HG02623 (cell line): Measurements from ENCODE around the gene TMEM106C.

Experiments
- ATAC-seq: cut with Tn5 transposase; IDR thresholded peaks from one replicate; pipeline ENCODE4 v1.9.1; 2021; ENCODE audit warnings: moderate library complexity; ENCODE audit not compliant: unreplicated experiment

Gene TMEM106C

DNA sequence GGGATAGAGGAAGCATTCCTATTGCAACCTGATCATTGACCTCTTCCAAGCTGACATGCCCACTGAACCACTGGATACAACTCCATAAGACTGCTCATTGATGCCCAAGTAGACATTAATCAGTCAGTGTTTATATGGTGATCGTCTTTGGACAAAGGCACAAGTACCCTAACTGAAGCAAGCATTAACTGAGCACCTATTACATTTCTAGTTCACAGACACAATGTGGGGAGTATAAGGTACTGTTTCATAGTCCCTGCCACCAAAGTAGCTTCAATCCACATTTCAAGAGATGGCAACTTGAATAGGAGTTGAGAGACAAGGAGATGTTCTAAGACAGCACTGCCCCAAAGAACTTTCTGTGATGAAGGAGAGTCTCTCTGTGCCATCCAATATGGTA is 51.7 kb downstream of the TMEM106C start:
- no peak for ATAC-seq

GRCh38 chr12:48015954-48016353 is 52.6 kb downstream of the TMEM106C start:
- ATAC-seq = no peak

DNA sequence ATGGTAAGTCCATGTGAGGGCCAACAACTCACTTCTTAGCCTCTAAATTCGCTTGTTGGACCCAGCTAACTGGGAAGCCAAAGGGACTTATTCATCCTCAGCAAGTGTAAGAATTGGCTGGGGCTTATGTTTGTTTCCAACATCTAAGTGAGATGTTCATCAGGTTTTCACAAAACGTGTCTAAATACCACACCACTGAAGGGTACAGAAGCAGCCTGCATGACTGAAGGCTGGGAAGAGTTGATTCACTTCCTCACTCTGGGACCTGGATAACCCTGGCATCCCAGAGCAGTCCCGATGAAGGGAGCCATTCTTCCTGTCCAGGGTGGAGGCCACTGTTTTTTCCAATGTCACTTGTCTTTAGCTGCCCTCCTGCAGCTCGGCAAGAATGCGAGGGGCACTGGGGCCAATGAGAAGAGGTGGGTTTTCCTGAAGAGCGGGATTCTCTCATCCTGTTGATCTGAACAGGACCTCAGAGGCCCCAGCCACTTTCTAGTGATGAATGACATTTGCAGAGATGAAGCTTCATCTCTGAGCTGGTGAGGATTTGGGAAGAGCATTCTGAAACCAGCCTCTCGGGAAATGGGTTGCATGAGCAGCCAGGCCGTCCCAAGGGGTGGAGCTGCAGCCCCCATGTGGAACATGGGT is 53.1 kb downstream of the TMEM106C start:
- no peak for ATAC-seq

GRCh38 chr12:48017496-48017895 is 54.1 kb downstream of the TMEM106C start:
- no peak for ATAC-seq

GRCh38 chr12:48017921-48018617 is 54.7 kb downstream of the TMEM106C start:
- no peak for ATAC-seq
